ENCODE measurements around the gene SIAE. TPM values are rescaled to one million over a fixed set of nuclear protein-coding genes. Genes with fewer than 3 reads are reported as not detected.
A peak's percentile ranks its signal among the peaks of the same experiment; 100 is the strongest.

SIAE gene
- total and polyA plus RNA-seq, 3 donors from 2014 or later = 14.5 to 16.1 (median 15.3) TPM

DNA sequence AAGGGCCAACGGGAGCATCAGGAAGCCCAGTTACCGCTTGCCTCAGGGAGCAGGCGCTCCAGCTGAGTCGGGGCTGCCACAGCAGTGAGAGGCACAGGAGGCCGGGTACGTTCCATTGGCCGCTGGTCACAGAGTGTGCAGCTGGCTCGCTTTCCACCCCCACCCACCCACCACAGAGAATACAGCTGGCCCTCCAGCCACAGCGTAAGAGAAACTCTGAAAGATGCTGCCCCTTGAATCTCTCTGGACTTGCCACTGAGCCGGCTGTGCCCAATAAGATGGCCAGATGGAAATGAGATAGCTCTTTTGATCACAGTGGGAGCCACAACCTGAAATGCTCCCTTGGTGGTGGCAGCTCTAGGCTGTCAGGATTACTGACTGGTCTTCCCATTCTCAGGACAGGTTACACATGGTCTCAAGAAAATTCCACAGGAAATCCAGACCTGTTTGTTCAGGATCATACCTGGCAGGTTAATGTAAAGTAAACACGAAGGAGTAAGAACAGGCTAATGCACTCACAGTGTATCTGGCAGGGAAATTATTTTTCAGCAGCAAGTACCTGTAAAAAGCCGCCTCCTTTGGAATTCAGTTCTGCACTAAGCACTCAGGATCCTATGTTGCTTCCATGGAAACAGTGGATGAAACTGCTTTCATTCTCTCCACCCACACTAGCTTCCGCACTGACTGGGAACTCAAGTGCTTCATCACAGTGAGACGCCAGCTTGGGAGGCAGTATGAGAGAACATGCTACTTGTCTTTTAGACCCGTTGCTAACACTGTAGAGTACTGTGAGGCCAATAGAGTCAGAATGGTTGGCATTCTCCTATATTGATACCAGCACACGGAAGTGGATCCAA lies 16.5 kb downstream of the SIAE start:
- H3K27me3 ChIP-seq = no peaks in the 10 kb centered on the region
- H3K9me3 ChIP-seq = no peaks in the 10 kb centered on the region
- H3K27ac ChIP-seq = no peak overlapping the region
- H3K4me1 ChIP-seq = no peaks in the 10 kb centered on the region
- intact Hi-C loops (cut with DNase I; ENCODE audit: low total_unique reads) = no loop called here
- 74 to 80% methylated on average over 16 of the region's 16 CpGs for WGBS, 2 donors
- H3K36me3 ChIP-seq (ENCODE audit: low read depth, missing control alignments) = no peaks in the 10 kb centered on the region
- H3K4me3 ChIP-seq = no peak overlapping the region
- DNase-seq = no peak
- no peak for TF ChIP-seq POLR2A (IDR thresholded peaks at IDR 0.05)
- TF ChIP-seq, protein P1, sequence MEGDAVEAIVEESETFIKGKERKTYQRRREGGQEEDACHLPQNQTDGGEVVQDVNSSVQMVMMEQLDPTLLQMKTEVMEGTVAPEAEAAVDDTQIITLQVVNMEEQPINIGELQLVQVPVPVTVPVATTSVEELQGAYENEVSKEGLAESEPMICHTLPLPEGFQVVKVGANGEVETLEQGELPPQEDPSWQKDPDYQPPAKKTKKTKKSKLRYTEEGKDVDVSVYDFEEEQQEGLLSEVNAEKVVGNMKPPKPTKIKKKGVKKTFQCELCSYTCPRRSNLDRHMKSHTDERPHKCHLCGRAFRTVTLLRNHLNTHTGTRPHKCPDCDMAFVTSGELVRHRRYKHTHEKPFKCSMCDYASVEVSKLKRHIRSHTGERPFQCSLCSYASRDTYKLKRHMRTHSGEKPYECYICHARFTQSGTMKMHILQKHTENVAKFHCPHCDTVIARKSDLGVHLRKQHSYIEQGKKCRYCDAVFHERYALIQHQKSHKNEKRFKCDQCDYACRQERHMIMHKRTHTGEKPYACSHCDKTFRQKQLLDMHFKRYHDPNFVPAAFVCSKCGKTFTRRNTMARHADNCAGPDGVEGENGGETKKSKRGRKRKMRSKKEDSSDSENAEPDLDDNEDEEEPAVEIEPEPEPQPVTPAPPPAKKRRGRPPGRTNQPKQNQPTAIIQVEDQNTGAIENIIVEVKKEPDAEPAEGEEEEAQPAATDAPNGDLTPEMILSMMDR (IDR thresholded peaks at IDR 0.05) = no peak

DNA sequence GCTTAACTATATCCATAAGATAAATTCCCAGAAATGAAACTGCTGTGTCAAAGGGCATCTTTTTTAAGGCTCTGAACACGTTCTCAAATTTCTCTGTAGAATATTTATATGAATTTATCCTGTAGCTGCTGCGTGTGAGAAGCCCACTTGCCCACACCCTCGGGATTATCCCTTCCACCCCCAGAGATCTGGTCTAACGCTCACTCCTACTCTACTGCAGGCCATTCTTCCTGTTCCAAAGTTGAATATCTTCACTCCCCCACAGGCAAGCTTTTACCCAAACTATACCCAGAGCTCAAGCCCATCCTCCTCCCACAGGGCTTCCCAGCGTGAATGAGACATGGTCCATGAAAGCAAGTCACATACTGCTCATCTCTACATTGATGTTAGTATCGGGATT lies 24.9 kb downstream of the SIAE start:
- H3K4me1 ChIP-seq = no peaks in the 10 kb centered on the region
- H3K36me3 ChIP-seq (ENCODE audit: low read depth, missing control alignments) = no peaks in the 10 kb centered on the region
- no peaks in the 10 kb centered on the region for H3K9me3 ChIP-seq
- 82 to 89% methylated on average over 6 of the region's 6 CpGs for WGBS, 2 donors
- intact Hi-C loops (cut with DNase I; ENCODE audit: low total_unique reads) = no loop called here
- DNase-seq = no peak
- no peak overlapping the region for H3K27ac ChIP-seq
- no peaks in the 10 kb centered on the region for H3K27me3 ChIP-seq
- TF ChIP-seq, protein P1 (IDR thresholded peaks at IDR 0.05) = no peak
- no peak for TF ChIP-seq POLR2A (IDR thresholded peaks at IDR 0.05)
- H3K4me3 ChIP-seq = no peak overlapping the region

DNA sequence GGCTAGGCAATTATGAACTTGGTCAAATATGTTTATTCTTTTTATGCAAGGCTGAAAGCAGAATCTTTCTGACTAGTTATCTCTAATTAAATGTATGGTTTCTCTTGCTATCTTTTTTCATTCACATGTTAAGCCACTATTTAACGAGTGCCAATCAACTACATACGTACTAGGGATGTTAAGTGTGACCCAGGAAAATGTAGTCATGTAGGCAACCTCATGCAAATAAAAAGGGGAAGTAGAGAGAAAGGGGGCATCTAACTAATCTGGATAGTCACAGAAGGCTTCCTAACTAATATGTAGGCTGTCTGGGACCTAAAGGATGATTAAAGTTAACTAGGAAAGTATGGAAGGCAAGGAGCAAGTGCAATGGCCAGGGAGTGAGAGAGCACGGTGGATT lies 27.4 kb downstream of the SIAE start:
- no peak overlapping the region for H3K4me3 ChIP-seq
- no peak overlapping the region for H3K27ac ChIP-seq
- 85 to 88% methylated on average over 3 of the region's 3 CpGs for WGBS, 2 donors
- TF ChIP-seq, protein P1 (IDR thresholded peaks at IDR 0.05) = no peak
- TF ChIP-seq POLR2A (IDR thresholded peaks at IDR 0.05) = no peak
- no peaks in the 10 kb centered on the region for H3K27me3 ChIP-seq
- intact Hi-C loops (cut with DNase I; ENCODE audit: low total_unique reads) = no loop called here
- no peaks in the 10 kb centered on the region for H3K4me1 ChIP-seq
- H3K36me3 ChIP-seq (ENCODE audit: low read depth, missing control alignments) = no peaks in the 10 kb centered on the region
- no peak for DNase-seq
- H3K9me3 ChIP-seq = no peaks in the 10 kb centered on the region

DNA sequence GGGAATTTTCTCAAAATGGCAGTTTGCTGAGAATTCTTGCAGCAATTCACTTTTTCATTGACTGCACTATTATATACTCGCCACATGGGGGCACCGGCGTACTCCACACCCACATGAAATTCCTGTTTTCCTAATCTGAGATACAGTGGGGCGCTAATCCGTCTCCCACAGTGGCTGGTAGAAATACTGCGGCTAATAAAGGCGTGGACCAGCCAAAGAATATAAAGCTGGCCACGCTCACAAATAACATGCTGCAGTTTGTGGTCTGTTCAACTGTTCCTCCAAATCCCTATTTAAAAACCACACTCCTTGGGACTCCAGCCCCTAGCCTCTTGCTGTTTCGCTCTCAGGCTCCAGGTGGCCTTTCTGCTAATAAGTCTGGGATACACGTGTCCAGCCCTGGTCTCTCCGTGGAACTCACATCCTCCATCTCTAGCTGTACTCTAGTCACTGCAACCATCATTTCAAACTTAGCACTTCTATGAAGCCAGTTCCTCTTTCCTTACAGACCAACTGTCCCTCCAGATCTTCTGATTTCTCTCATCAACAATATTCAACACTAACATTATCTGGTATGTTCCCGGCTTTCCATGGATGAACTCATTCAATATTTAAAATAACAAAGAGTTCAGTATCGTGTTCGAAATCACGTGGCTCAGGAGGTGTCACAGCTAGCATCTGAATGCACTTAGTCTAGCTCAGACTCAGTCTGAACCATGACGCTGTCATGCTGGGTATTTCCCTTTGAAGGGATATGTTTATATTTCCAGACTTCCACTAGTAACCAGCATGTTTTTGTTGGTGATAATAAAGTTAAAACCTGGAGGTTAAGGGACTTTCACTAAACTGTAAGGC lies 28.9 kb downstream of the SIAE start:
- H3K27me3 ChIP-seq = no peaks in the 10 kb centered on the region
- H3K4me1 ChIP-seq = no peaks in the 10 kb centered on the region
- no peaks in the 10 kb centered on the region for H3K9me3 ChIP-seq
- no peak overlapping the region for H3K4me3 ChIP-seq
- WGBS, 2 donors = 32 to 38% methylated on average over 16 of the region's 16 CpGs
- H3K27ac ChIP-seq = no peak overlapping the region
- intact Hi-C loops (cut with DNase I; ENCODE audit: low total_unique reads) = no loop called here
- DNase-seq = peak; percentile 64
- H3K36me3 ChIP-seq (ENCODE audit: low read depth, missing control alignments) = no peaks in the 10 kb centered on the region
- TF ChIP-seq, protein P1 (IDR thresholded peaks at IDR 0.05) = peak; percentile 68 to 85 (median 83)
- TF ChIP-seq POLR2A (IDR thresholded peaks at IDR 0.05) = no peak

Measured in testis (tissue), 3 donors.